Measurements from ENCODE around the gene HBP1. TPM values are rescaled to one million over a fixed set of nuclear protein-coding genes. Genes with fewer than 3 reads are reported as not detected.
"Not testable (repeated sequence)": the region's sequence is repeated elsewhere in the genome, so short reads cannot be mapped to it uniquely, and the experiment has no call there.

Gene HBP1
- total RNA-seq, 2 donors from 2014 or later, result 127 to 138 TPM

- no peak for TF ChIP-seq CTCF (IDR thresholded peaks at IDR 0.05)
- H3K27me3 ChIP-seq (replicated peaks; ENCODE audit: insufficient read depth), result no peaks in the 10 kb centered on the region
- H3K4me1 ChIP-seq (ENCODE audit: control insufficient read depth in 1 of 2, low read depth in 2 of 2), result no peaks in the 10 kb centered on the region
- H3K9me3 ChIP-seq, result no peaks in the 10 kb centered on the region
- ATAC-seq (ENCODE audit: insufficient number of reproducible peaks, low FRiP score, low read depth) (no peak), DNase-seq (ENCODE audit: low spot score) (no peak)
- H3K4me3 ChIP-seq, result no peak overlapping the region
- H3K27ac ChIP-seq, result no peak overlapping the region
- H3K36me3 ChIP-seq, result peaks cover 2% of the 10 kb centered on the region
Measured at GRCh38 chr7:107244613-107245012, 75.8 kb downstream of the HBP1 start.

GRCh38 chr7:107246836-107247235 lies 78.0 kb downstream of the HBP1 start:
- not testable (repeated sequence) for ATAC-seq (ENCODE audit: insufficient number of reproducible peaks, low FRiP score, low read depth); H3K27me3 ChIP-seq (replicated peaks; ENCODE audit: insufficient read depth); H3K9me3 ChIP-seq; H3K36me3 ChIP-seq; H3K4me1 ChIP-seq (ENCODE audit: control insufficient read depth in 1 of 2, low read depth in 2 of 2); H3K27ac ChIP-seq; H3K4me3 ChIP-seq; DNase-seq (ENCODE audit: low spot score)

- no peak overlapping the region for H3K27ac ChIP-seq
- H3K4me1 ChIP-seq (ENCODE audit: control insufficient read depth in 1 of 2, low read depth in 2 of 2), result peaks cover 2 to 5% of the 10 kb centered on the region in 2 donors
- H3K27me3 ChIP-seq (replicated peaks; ENCODE audit: insufficient read depth), result no peaks in the 10 kb centered on the region
- H3K4me3 ChIP-seq, result no peak overlapping the region
- ATAC-seq (ENCODE audit: insufficient number of reproducible peaks, low FRiP score, low read depth) (no peak), DNase-seq (ENCODE audit: low spot score) (no peak)
- no peaks in the 10 kb centered on the region for H3K9me3 ChIP-seq
- TF ChIP-seq CTCF (IDR thresholded peaks at IDR 0.05), result no peak
- peaks cover 2% of the 10 kb centered on the region for H3K36me3 ChIP-seq
Measured at GRCh38 chr7:107248551-107249316, 79.9 kb downstream of the HBP1 start.

GRCh38 chr7:107251963-107252362 lies 83.2 kb downstream of the HBP1 start:
- no peak for TF ChIP-seq CTCF (IDR thresholded peaks at IDR 0.05)
- no peaks in the 10 kb centered on the region for H3K27me3 ChIP-seq (replicated peaks; ENCODE audit: insufficient read depth)
- peaks cover 4 to 7% of the 10 kb centered on the region in 2 donors for H3K4me1 ChIP-seq (ENCODE audit: control insufficient read depth in 1 of 2, low read depth in 2 of 2)
- H3K36me3 ChIP-seq, result no peaks in the 10 kb centered on the region
- DNase-seq (ENCODE audit: low spot score), result no peak
- ATAC-seq (ENCODE audit: insufficient number of reproducible peaks, low FRiP score, low read depth), result no peak
- peak overlapping the region in 1 of 2 donors; percentile 13 for H3K27ac ChIP-seq
- H3K9me3 ChIP-seq, result no peaks in the 10 kb centered on the region
- no peak overlapping the region for H3K4me3 ChIP-seq

Other genes starting within 250 kb of the HBP1 start
- gene PRKAR2B, start 124.3 kb upstream of the HBP1 start, total RNA-seq, result 1 to 10 TPM; 3.9 to 5.3 TPM